MM.1S (cell line): ENCODE data around the gene GSG1L.
A peak's percentile ranks its signal among the peaks of the same experiment; 100 is the strongest.

Source experiments
- DNase-seq: peaks from one replicate; pipeline ENCODE4 v3.0.0-alpha.2; 2015
- H2AFZ ChIP-seq: fragments of 300-600 bp; sonication (generic); 2 replicates; pipeline ENCODE4 v1.6.0; 2016; ENCODE audit warnings: antibody characterized with exemption, low read length
- H3F3A ChIP-seq: fragments of 300-600 bp; sonication (generic); 2 replicates; pipeline ENCODE4 v1.6.1; 2016; ENCODE audit warnings: mild to moderate bottlenecking, antibody characterized with exemption, low read length, moderate library complexity, mixed read lengths; ENCODE audit not compliant: insufficient read depth
- H3K27ac ChIP-seq: fragments of 300-600 bp; sonication (generic); 2 replicates; pipeline ENCODE4 v1.5.1; 2016; ENCODE audit warnings: mild to moderate bottlenecking, low read length
- H3K27me3 ChIP-seq: fragments of 300-600 bp; sonication (generic); replicated peaks from 2 replicates; pipeline ENCODE4 v1.6.0; 2016; ENCODE audit warnings: low read length; ENCODE audit not compliant: insufficient read depth
- H3K36me3 ChIP-seq: fragments of 300-600 bp; sonication (generic); replicated peaks from 2 replicates; pipeline ENCODE4 v1.6.1; 2016; ENCODE audit warnings: mild to moderate bottlenecking, low read length, mixed read lengths; ENCODE audit not compliant: insufficient read depth
- H3K4me1 ChIP-seq: fragments of 300-600 bp; sonication (generic); 2 replicates; pipeline ENCODE4 v1.6.1; 2016; ENCODE audit warnings: low read length, mixed read lengths
- H3K4me2 ChIP-seq: fragments of 300-600 bp; sonication (generic); 2 replicates; pipeline ENCODE4 v1.6.0; 2016; ENCODE audit warnings: low read depth, low read length
- H3K4me3 ChIP-seq: fragments of 300-600 bp; sonication (generic); 2 replicates; pipeline ENCODE4 v1.5.1; 2016; ENCODE audit warnings: low read length, mixed read lengths
- H3K79me2 ChIP-seq: fragments of 300-600 bp; sonication (generic); 2 replicates; pipeline ENCODE4 v1.6.1; 2016; ENCODE audit warnings: mixed run types, low read length, mixed read lengths
- H3K9ac ChIP-seq: fragments of 300-600 bp; sonication (generic); 2 replicates; pipeline ENCODE4 v1.6.1; 2016; ENCODE audit warnings: low read length, mixed read lengths
- H3K9me2 ChIP-seq: fragments of 300-600 bp; sonication (generic); replicated peaks from 2 replicates; pipeline ENCODE4 v1.6.1; 2016; ENCODE audit warnings: mild to moderate bottlenecking, low read length, mixed read lengths; ENCODE audit not compliant: insufficient read depth
- H3K9me3 ChIP-seq: fragments of 300-600 bp; sonication (generic); replicated peaks from 2 replicates; pipeline ENCODE4 v1.6.1; 2016; ENCODE audit warnings: mild to moderate bottlenecking, low read length, mixed read lengths; ENCODE audit not compliant: insufficient read depth
- H4K20me1 ChIP-seq: fragments of 300-600 bp; sonication (generic); 2 replicates; pipeline ENCODE4 v1.6.1; 2016; ENCODE audit warnings: mild to moderate bottlenecking, low read length, moderate library complexity, mixed read lengths; ENCODE audit not compliant: insufficient read depth
- CTCF ChIP-seq: fragments of 300-600 bp; sonication (generic); IDR thresholded peaks from 2 replicates; pipeline ENCODE4 v1.5.1; 2016; ENCODE audit warnings: antibody characterized with exemption, low read length, mixed read lengths
- EZH2 ChIP-seq: fragments of 300-600 bp; sonication (generic); optimal IDR thresholded peaks from 2 replicates; pipeline ENCODE3; 2017; ENCODE audit warnings: low read depth, mild to moderate bottlenecking, antibody characterized with exemption, low read length, mixed read lengths
- EZH2phosphoT487 ChIP-seq: fragments of 300-600 bp; sonication (generic); IDR thresholded peaks from 2 replicates; pipeline ENCODE4 v1.6.1; 2018; ENCODE audit warnings: antibody characterized with exemption, low read length

The GSG1L gene

GRCh38 chr16:27853651-27854050 is 209.9 kb downstream of the GSG1L start:
- H3F3A ChIP-seq, result no peaks in the 10 kb centered on the region
- H3K9me2 ChIP-seq, result no peaks in the 10 kb centered on the region
- peak overlapping the region; percentile 61 for H3K4me2 ChIP-seq
- H3K4me3 ChIP-seq, result peak overlapping the region; percentile 36; the same call in 1 of the 2 replicates
- TF ChIP-seq CTCF, result no peak
- no peak for TF ChIP-seq EZH2
- no peak for TF ChIP-seq EZH2phosphoT487
- no peaks in the 10 kb centered on the region for H3K36me3 ChIP-seq
- no peaks in the 10 kb centered on the region for H3K9me3 ChIP-seq
- peak overlapping the region; percentile 18; the same call in 1 of the 2 replicates for H3K27ac ChIP-seq
- DNase-seq, result no peak
- no peak overlapping the region for H3K9ac ChIP-seq
- peaks cover 17% of the 10 kb centered on the region for H3K4me1 ChIP-seq
- no peaks in the 10 kb centered on the region for H3K27me3 ChIP-seq
- peak overlapping the region; percentile 43 for H2AFZ ChIP-seq
- H4K20me1 ChIP-seq, result no peaks in the 10 kb centered on the region
- H3K79me2 ChIP-seq, result no peaks in the 10 kb centered on the region

GRCh38 chr16:27853101-27853500 is 210.4 kb downstream of the GSG1L start:
- Histone ChIP-seq H3K9me2 (no peaks in the 10 kb centered on the region), H3K4me3 (peak overlapping the region; percentile 36), H3K79me2 (no peaks in the 10 kb centered on the region), H3K9ac (peak overlapping the region; percentile 6; the same call in 1 of the 2 replicates), H3K27ac (peak overlapping the region; percentile 18; the same call in 1 of the 2 replicates), H3F3A (no peaks in the 10 kb centered on the region), H4K20me1 (no peaks in the 10 kb centered on the region), H2AFZ (peak overlapping the region; percentile 43), H3K4me1 (peaks cover 17% of the 10 kb centered on the region), H3K4me2 (peak overlapping the region; percentile 61), H3K36me3 (no peaks in the 10 kb centered on the region), H3K27me3 (no peaks in the 10 kb centered on the region), H3K9me3 (no peaks in the 10 kb centered on the region)
- no peak for TF ChIP-seq EZH2
- peak; percentile 66 for DNase-seq

- no peak for DNase-seq
- H3K79me2 ChIP-seq, result no peaks in the 10 kb centered on the region
- H3K27ac ChIP-seq, result peak overlapping the region; percentile 18; the same call in 1 of the 2 replicates
- H2AFZ ChIP-seq, result peak overlapping the region; percentile 43
- no peaks in the 10 kb centered on the region for H3K36me3 ChIP-seq
- H4K20me1 ChIP-seq, result no peaks in the 10 kb centered on the region
- no peaks in the 10 kb centered on the region for H3F3A ChIP-seq
- H3K9me2 ChIP-seq, result no peaks in the 10 kb centered on the region
- no peaks in the 10 kb centered on the region for H3K27me3 ChIP-seq
- H3K4me1 ChIP-seq, result peaks cover 17% of the 10 kb centered on the region
- no peak for TF ChIP-seq CTCF
- no peak for TF ChIP-seq EZH2phosphoT487
- TF ChIP-seq EZH2, result no peak
- no peak overlapping the region for H3K9ac ChIP-seq
- no peaks in the 10 kb centered on the region for H3K9me3 ChIP-seq
- peak overlapping the region; percentile 61 for H3K4me2 ChIP-seq
- H3K4me3 ChIP-seq, result peak overlapping the region; percentile 36
These were observed 210.8 kb downstream of the GSG1L start for GRCh38 chr16:27852681-27853080.

GRCh38 chr16:27852116-27852515 is 211.4 kb downstream of the GSG1L start:
- H3K9me3 ChIP-seq, result no peaks in the 10 kb centered on the region
- no peaks in the 10 kb centered on the region for H4K20me1 ChIP-seq
- H3K79me2 ChIP-seq, result no peaks in the 10 kb centered on the region
- no peaks in the 10 kb centered on the region for H3K9me2 ChIP-seq
- H3K27ac ChIP-seq, result no peak overlapping the region
- H3K4me2 ChIP-seq, result no peak overlapping the region
- H3K27me3 ChIP-seq, result no peaks in the 10 kb centered on the region
- no peak overlapping the region for H3K4me3 ChIP-seq
- H3K36me3 ChIP-seq, result no peaks in the 10 kb centered on the region
- no peaks in the 10 kb centered on the region for H3F3A ChIP-seq
- TF ChIP-seq EZH2 (no peak), EZH2phosphoT487 (no peak), CTCF (no peak)
- H3K4me1 ChIP-seq, result peaks cover 17% of the 10 kb centered on the region
- H3K9ac ChIP-seq, result no peak overlapping the region
- H2AFZ ChIP-seq, result no peak overlapping the region
- DNase-seq, result no peak
